Naive thymus-derived CD4-positive, alpha-beta T cell (primary cell): ENCODE measurements around the gene SLCO6A1. TPM values are rescaled to one million over a fixed set of nuclear protein-coding genes. Genes with fewer than 3 reads are reported as not detected.
"Not testable (repeated sequence)": the region's sequence is repeated elsewhere in the genome, so short reads cannot be mapped to it uniquely, and the experiment has no call there.

Experiments
- ATAC-seq: fragments of 150-1000 bp; cut with Tn5 transposase; 2 replicates; pipeline ENCODE4 v1.10.0; 2021; ENCODE audit warnings: mild to moderate bottlenecking, moderate library complexity
- CTCF ChIA-PET: fragments of 350-600 bp; sonication (Branson Sonifier 250); formaldehyde crosslinking; loops from one replicate; lab custom pipeline; 2021; ENCODE audit warnings: antibody characterized with exemption; lab: Charles Lee
- POLR2A ChIA-PET: fragments of 350-600 bp; sonication (Branson Sonifier 250); formaldehyde crosslinking; loops from one replicate; lab custom pipeline; 2021; ENCODE audit warnings: antibody characterized with exemption, inconsistent platforms; lab: Charles Lee
- DNase-seq, 9 donors: peaks; one replicate each; pipeline versions ENCODE4 v3.0.0 to v3.0.0-alpha.2; 2020 to 2022; ENCODE audit warnings: mixed read lengths in 1 of 9
- H3K27ac ChIP-seq: one replicate; pipeline ENCODE4 v1.7.0; 2013; ENCODE audit warnings: mild to moderate bottlenecking, low read depth, low read length, moderate library complexity
- H3K27me3 ChIP-seq, 2 donors: one replicate each; pipeline ENCODE4 v1.7.0; 2013; ENCODE audit warnings: low read length in 2 of 2, mild to moderate bottlenecking in 2 of 2, moderate library complexity in 2 of 2; ENCODE audit not compliant: control insufficient read depth in 2 of 2, insufficient read depth in 2 of 2
- H3K36me3 ChIP-seq, 3 experiments: 1 replicate in 2 of 3; 2 replicates in 1 of 3; pipeline ENCODE4 v1.7.0; 2013; ENCODE audit warnings: low read length in 3 of 3, mild to moderate bottlenecking in 3 of 3, moderate library complexity in 1 of 3; ENCODE audit not compliant: insufficient read depth in 3 of 3, control insufficient read depth in 2 of 3
- H3K4me1 ChIP-seq, 2 donors: one replicate each; pipeline ENCODE4 v1.7.0; 2013; ENCODE audit warnings: low read length in 2 of 2, mild to moderate bottlenecking in 2 of 2, moderate library complexity in 1 of 2; ENCODE audit not compliant: control insufficient read depth in 2 of 2, insufficient read depth in 2 of 2
- H3K4me3 ChIP-seq: 2 replicates; pipeline ENCODE4 v1.7.0; 2013; ENCODE audit warnings: mild to moderate bottlenecking, low read length
- H3K9me3 ChIP-seq, 3 experiments: 1 replicate in 2 of 3; 2 replicates in 1 of 3; pipeline ENCODE4 v1.7.0; 2013; ENCODE audit warnings: low read length in 3 of 3; ENCODE audit not compliant: control insufficient read depth in 2 of 3
- H3K27ac Mint-ChIP-seq, 9 donors: one replicate each; pipeline ENCODE4 v1.8.0; 2020 to 2022; ENCODE audit warnings: mixed read lengths in 9 of 9, mild to moderate bottlenecking in 8 of 9, moderate library complexity in 5 of 9, inconsistent platforms in 2 of 9
- H3K27me3 Mint-ChIP-seq, 5 donors: one replicate each; pipeline ENCODE4 v1.8.0; 2021 to 2022; ENCODE audit warnings: mixed read lengths in 5 of 5, mild to moderate bottlenecking in 1 of 5
- H3K36me3 Mint-ChIP-seq, 5 donors: one replicate each; pipeline ENCODE4 v1.8.0; 2020 to 2022; ENCODE audit warnings: mixed read lengths in 5 of 5, mild to moderate bottlenecking in 3 of 5, inconsistent platforms in 1 of 5
- H3K4me1 Mint-ChIP-seq, 7 donors: one replicate each; pipeline ENCODE4 v1.8.0; 2020 to 2022; ENCODE audit warnings: mixed read lengths in 7 of 7, mild to moderate bottlenecking in 3 of 7, inconsistent platforms in 1 of 7
- H3K4me3 Mint-ChIP-seq, 10 donors: one replicate each; pipeline ENCODE4 v1.8.0; 2020 to 2022; ENCODE audit warnings: mild to moderate bottlenecking in 10 of 10, mixed read lengths in 10 of 10, moderate library complexity in 6 of 10, inconsistent platforms in 2 of 10
- H3K9me3 Mint-ChIP-seq, 11 donors: one replicate each; pipeline ENCODE4 v1.8.0; 2020 to 2022; ENCODE audit warnings: mixed read lengths in 11 of 11, mild to moderate bottlenecking in 4 of 11, inconsistent platforms in 1 of 11, moderate library complexity in 1 of 11
- intact Hi-C, 2 donors: fragments of 100-400 bp; cut with micrococcal nuclease; formaldehyde crosslinking; loops; one replicate each; pipeline ENCODE4 v1.15.1; 2023
- polyA plus RNA-seq, 2 donors: library from polyadenylated mRNA; unstranded; fragments of 300-500 nt; fragmentation: Illumina TruSeq; gene quantifications; one replicate each; pipeline ENCODE4 v1.2.3, GENCODE V29; 2021
- total RNA-seq, 6 experiments: library from RNA in 5 of 6; stranded (reverse) in 5 of 6; gene quantifications; 1 replicate in 5 of 6; 2 replicates in 1 of 6; pipeline ENCODE4 v1.2.3 and lab custom pipeline; 2021 to 2026

SLCO6A1 gene
- total and polyA plus RNA-seq, 7 experiments from 2014 or later = not detected

DNA sequence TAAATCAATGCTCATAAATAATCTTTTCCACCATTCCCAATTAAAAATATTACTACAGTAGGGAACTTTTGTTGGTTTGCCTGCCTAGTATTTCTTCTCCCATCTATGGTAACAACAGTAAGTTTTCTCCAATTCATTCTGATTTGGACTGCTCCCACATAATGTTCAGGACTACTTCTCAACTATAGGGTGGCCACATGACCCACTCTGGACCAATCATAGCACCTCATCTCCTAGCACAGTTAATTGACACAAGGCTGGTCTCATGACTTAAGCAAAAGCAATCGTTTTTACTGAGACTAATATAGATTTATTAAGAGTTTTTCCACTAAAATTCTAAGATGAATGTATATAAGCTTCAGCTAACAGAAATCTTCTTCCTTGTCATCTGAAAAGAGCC lies 28.7 kb upstream of the SLCO6A1 start:
- Mint-ChIP-seq H3K9me3 (peaks cover 1 to 16% (median 5%) of the 10 kb centered on the region in 11 donors), H3K27me3 (peaks cover 2 to 22% (median 13%) of the 10 kb centered on the region in 5 donors), H3K4me3 (no peak overlapping the region), H3K27ac (no peak overlapping the region), H3K36me3 (peaks cover 0 to 4% (median 0%) of the 10 kb centered on the region in 5 donors), H3K4me1 (peaks cover 0 to 7% (median 0%) of the 10 kb centered on the region in 7 donors)
- Histone ChIP-seq H3K4me3 (no peak overlapping the region), H3K4me1 (no peaks in the 10 kb centered on the region), H3K36me3 (no peaks in the 10 kb centered on the region), H3K27me3 (no peaks in the 10 kb centered on the region), H3K27ac (no peak overlapping the region), H3K9me3 (no peaks in the 10 kb centered on the region)
- CTCF ChIA-PET = no interaction called here
- intact Hi-C loops = no loop called here
- ATAC-seq = no peak
- no peak for DNase-seq
- POLR2A ChIA-PET = no interaction called here

DNA sequence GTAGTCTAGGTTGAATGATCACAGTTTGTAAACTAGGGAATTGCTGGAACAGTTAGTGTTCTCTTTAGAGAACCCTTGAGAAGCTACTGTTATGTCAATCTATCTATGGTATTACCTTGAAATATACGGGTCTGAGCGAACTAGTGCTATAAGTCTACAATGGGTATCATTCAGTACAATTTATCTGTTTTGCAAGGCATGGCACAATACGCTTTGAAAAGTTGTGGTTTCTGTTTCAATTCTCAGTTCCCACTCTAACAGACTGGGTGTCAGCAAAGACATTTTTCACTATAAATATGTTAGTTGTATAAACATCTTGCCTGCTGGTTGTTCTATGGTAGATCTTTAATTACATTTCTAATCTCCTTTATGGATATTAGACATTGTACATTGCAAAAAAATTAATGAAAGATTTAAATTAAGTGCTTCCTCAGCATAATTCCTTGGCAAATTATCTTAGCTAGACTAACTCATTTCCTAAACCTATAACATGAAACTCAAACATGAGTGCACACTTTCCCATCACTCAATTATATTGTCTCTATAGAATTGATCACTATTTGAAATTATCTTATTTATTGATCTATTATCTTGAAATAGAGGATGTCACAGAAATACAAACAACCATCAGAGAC lies 24.9 kb upstream of the SLCO6A1 start:
- H3K27me3 ChIP-seq = no peaks in the 10 kb centered on the region
- H3K9me3 ChIP-seq = no peaks in the 10 kb centered on the region
- ChIA-PET CTCF (no interaction called here), POLR2A (no interaction called here)
- no peak for ATAC-seq
- H3K27ac Mint-ChIP-seq = no peak overlapping the region
- no peak overlapping the region for H3K4me3 Mint-ChIP-seq
- H3K36me3 ChIP-seq = no peaks in the 10 kb centered on the region
- no peaks in the 10 kb centered on the region for H3K4me1 ChIP-seq
- H3K27me3 Mint-ChIP-seq = peaks cover 0 to 17% (median 2%) of the 10 kb centered on the region in 5 donors
- no peak for DNase-seq
- no peak overlapping the region for H3K4me3 ChIP-seq
- no peak overlapping the region for H3K27ac ChIP-seq
- H3K9me3 Mint-ChIP-seq = peaks cover 1 to 16% (median 5%) of the 10 kb centered on the region in 11 donors
- intact Hi-C loops = loop anchor here in 1 of 2 donors (1.0 kb wide), 1 partner anchor 8 kb away; no protein-coding TSS in a partner anchor
- peaks cover 0 to 7% (median 0%) of the 10 kb centered on the region in 7 donors for H3K4me1 Mint-ChIP-seq
- peaks cover 0 to 4% (median 0%) of the 10 kb centered on the region in 5 donors for H3K36me3 Mint-ChIP-seq

DNA sequence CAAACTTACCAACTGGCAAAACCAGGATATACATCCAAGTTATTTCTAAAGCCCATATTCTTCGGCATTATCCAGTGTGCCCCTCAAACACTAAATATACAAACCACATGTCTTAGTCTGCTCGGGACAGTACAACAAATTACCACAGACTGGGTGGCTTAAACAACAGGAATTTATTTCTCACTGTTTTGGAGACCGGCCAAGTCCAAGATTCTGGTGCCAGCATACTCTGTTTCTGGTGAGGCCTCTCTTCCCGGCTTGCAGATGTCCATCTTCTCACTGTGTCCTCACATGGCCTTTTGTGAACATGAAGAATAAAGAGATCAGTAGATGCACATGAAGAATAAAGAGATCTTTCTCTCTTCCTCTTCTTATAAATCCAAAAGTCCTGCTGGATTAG lies 12.9 kb upstream of the SLCO6A1 start:
- Mint-ChIP-seq H3K27ac (no peak overlapping the region), H3K9me3 (no peaks in the 10 kb centered on the region), H3K4me1 (no peaks in the 10 kb centered on the region), H3K36me3 (no peaks in the 10 kb centered on the region), H3K27me3 (peaks cover 0 to 17% (median 10%) of the 10 kb centered on the region in 5 donors), H3K4me3 (no peak overlapping the region)
- Histone ChIP-seq H3K36me3 (no peaks in the 10 kb centered on the region), H3K27me3 (no peaks in the 10 kb centered on the region), H3K27ac (no peak overlapping the region), H3K9me3 (no peaks in the 10 kb centered on the region), H3K4me1 (no peaks in the 10 kb centered on the region), H3K4me3 (no peak overlapping the region)
- DNase-seq = no peak
- ATAC-seq = no peak
- CTCF ChIA-PET = no interaction called here
- intact Hi-C loops = no loop called here
- POLR2A ChIA-PET = no interaction called here

DNA sequence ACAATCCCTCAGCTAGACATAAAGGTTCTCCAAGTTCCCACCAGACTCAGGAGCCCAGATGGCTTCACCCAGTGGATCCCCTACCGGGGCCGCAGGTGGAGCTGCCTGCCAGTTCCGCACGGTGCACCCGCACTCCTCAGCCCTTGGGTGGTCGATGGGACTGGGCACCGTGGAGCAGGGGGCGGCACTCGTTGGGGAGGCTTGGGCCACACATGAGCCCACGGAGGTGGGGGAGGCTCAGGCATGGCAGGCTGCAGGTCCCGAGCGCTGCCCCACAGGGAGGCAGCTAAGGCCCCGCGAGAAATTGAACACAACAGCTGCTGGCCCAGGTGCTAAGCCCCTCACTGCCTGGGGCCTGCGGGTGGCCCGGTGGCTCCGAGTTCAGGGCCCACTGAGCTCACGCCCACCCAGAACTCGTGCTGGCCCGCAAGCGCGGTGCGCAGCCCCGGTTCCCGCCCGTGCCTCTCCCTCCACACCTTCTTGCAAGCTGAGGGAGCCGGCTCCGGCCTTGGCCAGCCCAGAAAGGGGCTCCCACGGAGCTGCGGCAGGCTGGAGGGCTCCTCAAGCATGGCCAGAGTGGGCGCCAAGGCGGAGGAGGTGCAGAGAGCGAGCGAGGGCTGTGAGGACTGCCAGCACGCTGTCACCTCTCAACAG lies 7.4 kb downstream of the SLCO6A1 start:
- H3K27ac ChIP-seq, H3K4me1 Mint-ChIP-seq, H3K4me3 Mint-ChIP-seq, H3K27me3 ChIP-seq, ATAC-seq, H3K4me1 ChIP-seq, H3K36me3 ChIP-seq, DNase-seq, H3K27me3 Mint-ChIP-seq, H3K36me3 Mint-ChIP-seq, H3K4me3 ChIP-seq, POLR2A ChIA-PET, CTCF ChIA-PET, H3K9me3 ChIP-seq, H3K27ac Mint-ChIP-seq, intact Hi-C loops: not testable (repeated sequence)
- H3K9me3 Mint-ChIP-seq = peaks cover 0 to 14% (median 3%) of the 10 kb centered on the region in 11 donors

DNA sequence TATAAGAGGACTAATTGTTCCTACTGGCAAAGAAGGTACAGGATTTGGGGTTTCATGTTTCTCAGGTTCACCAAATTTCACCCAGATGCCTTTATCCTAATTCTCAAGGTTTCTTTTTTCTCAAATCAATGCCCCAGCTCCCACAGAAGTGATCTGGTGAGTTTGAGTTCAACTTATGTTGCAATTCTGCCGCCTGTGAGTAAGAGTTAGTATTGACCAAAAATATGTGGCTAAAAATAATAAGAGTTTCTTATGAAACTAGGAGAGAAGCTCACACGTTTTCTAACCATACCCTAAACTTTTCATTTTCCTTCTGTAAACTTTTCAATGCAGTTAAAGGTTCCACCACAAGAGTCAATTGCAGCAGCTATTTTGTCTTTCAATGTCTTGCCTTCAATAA lies 15.1 kb downstream of the SLCO6A1 start:
- no peak overlapping the region for H3K4me3 ChIP-seq
- DNase-seq (no peak), ATAC-seq (no peak)
- H3K9me3 Mint-ChIP-seq = peaks cover 0 to 6% (median 0%) of the 10 kb centered on the region in 11 donors
- POLR2A ChIA-PET = no interaction called here
- H3K27me3 Mint-ChIP-seq = peaks cover 0 to 5% (median 5%) of the 10 kb centered on the region in 5 donors
- CTCF ChIA-PET = no interaction called here
- no peaks in the 10 kb centered on the region for H3K36me3 Mint-ChIP-seq
- no peak overlapping the region for H3K4me3 Mint-ChIP-seq
- H3K36me3 ChIP-seq = no peaks in the 10 kb centered on the region
- no peaks in the 10 kb centered on the region for H3K9me3 ChIP-seq
- H3K27ac Mint-ChIP-seq = no peak overlapping the region
- intact Hi-C loops = no loop called here
- H3K4me1 ChIP-seq = no peaks in the 10 kb centered on the region
- no peaks in the 10 kb centered on the region for H3K4me1 Mint-ChIP-seq
- H3K27ac ChIP-seq = no peak overlapping the region
- H3K27me3 ChIP-seq = no peaks in the 10 kb centered on the region

DNA sequence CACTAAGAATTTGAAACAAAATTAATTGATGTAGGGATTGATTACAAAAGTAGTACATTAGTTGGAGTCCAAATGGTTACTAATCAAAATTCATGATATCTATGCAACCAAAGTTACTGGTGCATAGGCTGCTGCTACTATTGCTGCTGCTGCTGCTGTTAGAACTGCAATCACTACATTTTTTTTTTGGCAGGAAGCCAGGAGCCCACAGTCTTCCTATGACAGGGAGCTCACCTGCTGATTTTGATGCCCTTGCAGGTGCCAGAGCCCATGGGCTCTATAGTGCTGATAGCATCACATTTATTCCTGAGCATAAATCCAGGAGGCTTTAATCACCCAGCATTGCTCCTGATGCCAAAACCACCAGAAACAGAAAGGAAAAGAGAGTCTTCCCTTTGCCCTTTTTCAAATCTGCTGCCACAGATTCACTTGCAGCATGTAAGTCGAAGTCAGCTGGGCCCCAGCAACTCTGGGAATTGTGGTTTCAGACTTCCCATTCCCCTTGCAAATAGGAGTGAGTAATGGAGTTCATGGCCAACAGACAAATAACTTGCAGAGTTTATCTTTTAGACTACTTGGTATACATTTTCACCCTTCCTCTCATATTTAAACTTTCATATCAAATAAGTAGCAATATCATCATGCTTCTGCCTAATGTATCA lies 17.6 kb downstream of the SLCO6A1 start:
- no peak for DNase-seq
- H3K4me3 ChIP-seq = no peak overlapping the region
- no peak for ATAC-seq
- H3K36me3 ChIP-seq = no peaks in the 10 kb centered on the region
- ChIA-PET CTCF (no interaction called here), POLR2A (no interaction called here)
- no peaks in the 10 kb centered on the region for H3K36me3 Mint-ChIP-seq
- no peaks in the 10 kb centered on the region for H3K4me1 ChIP-seq
- H3K4me3 Mint-ChIP-seq = no peak overlapping the region
- H3K4me1 Mint-ChIP-seq = no peaks in the 10 kb centered on the region
- no peaks in the 10 kb centered on the region for H3K9me3 ChIP-seq
- H3K27me3 Mint-ChIP-seq = no peaks in the 10 kb centered on the region
- no peaks in the 10 kb centered on the region for H3K27me3 ChIP-seq
- no peak overlapping the region for H3K27ac ChIP-seq
- intact Hi-C loops = no loop called here
- H3K27ac Mint-ChIP-seq = no peak overlapping the region
- H3K9me3 Mint-ChIP-seq = peaks cover 0 to 1% (median 0%) of the 10 kb centered on the region in 11 donors
